Measurements from ENCODE around the gene ARSA. TPM values are rescaled to one million over a fixed set of nuclear protein-coding genes. Genes with fewer than 3 reads are reported as not detected.
"Not testable (repeated sequence)": the region's sequence is repeated elsewhere in the genome, so short reads cannot be mapped to it uniquely, and the experiment has no call there.

The ARSA gene
- total and polyA plus RNA-seq, 2 donors (not counting 3 experiments of a cell fraction or from before 2014, with no cell fraction given) = 22.3 to 33.6 TPM

GRCh38 chr22:50608996-50609395 lies 19.0 kb downstream of the ARSA start:
- Histone ChIP-seq H3K9me3 (replicated peaks; ENCODE audit: control insufficient read depth, insufficient read depth, low read length) (no peaks in the 10 kb centered on the region), H3K27me3 (ENCODE audit: control insufficient read depth in 2 of 2, insufficient read depth in 2 of 2, low read length in 2 of 2) (peaks cover 7 to 13% of the 10 kb centered on the region in 2 experiments), H3K4me1 (ENCODE audit: control insufficient read depth, extremely low read depth, insufficient read depth, low read length) (no peaks in the 10 kb centered on the region), H3K79me2 (ENCODE audit: control insufficient read depth, insufficient read depth, low read length) (no peaks in the 10 kb centered on the region), H3K36me3 (ENCODE audit: control insufficient read depth in 2 of 2, extremely low read depth in 1 of 2, insufficient read depth in 2 of 2, low read length in 2 of 2) (no peaks in the 10 kb centered on the region), H2AFZ (ENCODE audit: low read depth, low read length) (no peak overlapping the region), H3K27ac (ENCODE audit: insufficient read depth, low read depth, low read length) (no peak overlapping the region), H3K4me2 (ENCODE audit: insufficient read depth, low read length) (no peak overlapping the region), H3K4me3 (replicated peaks in 1 of 3; ENCODE audit: insufficient read depth in 1 of 3, low read depth in 1 of 3, low read length in 3 of 3) (no peak overlapping the region), H3K9me1 (replicated peaks; ENCODE audit: control insufficient read depth, extremely low read depth, insufficient read depth, low read length) (no peaks in the 10 kb centered on the region), H3K9ac (replicated peaks; ENCODE audit: extremely low read depth, insufficient read depth, low read length) (no peak overlapping the region), H4K20me1 (replicated peaks; ENCODE audit: control insufficient read depth, extremely low read depth, insufficient read depth, low read length) (no peaks in the 10 kb centered on the region)
- no peak for FAIRE-seq
- ChIA-PET CTCF (interaction anchor here (3.0 kb wide), 1 partner anchor 12 kb away, joined by 18 read pairs; no protein-coding TSS in a partner anchor), POLR2A (no interaction called here)
- dilution Hi-C loops (cut with MboI; ENCODE audit: extremely low pct_ligation_motif_present, low sequenced_read_pairs) (no loop called here), intact Hi-C loops (cut with micrococcal nuclease) (no loop called here)
- no TSS peak for BruUV-seq (replicated peaks)
- TF ChIP-seq CTCF (IDR thresholded peaks at IDR 0.05; ENCODE audit: extremely low read depth in 1 of 2, insufficient read depth in 1 of 2, low read depth in 1 of 2, low read length in 2 of 2) = no peak
- TF ChIP-seq FOS (IDR thresholded peaks at IDR 0.05; ENCODE audit: borderline replicate concordance, insufficient read depth, low read length) = no peak
- no peak for TF ChIP-seq EZH2 (IDR thresholded peaks at IDR 0.05; ENCODE audit: borderline replicate concordance, low read depth, low read length, severe bottlenecking)
- no peak for TF ChIP-seq POLR2AphosphoS5 (IDR thresholded peaks at IDR 0.05; ENCODE audit: insufficient read depth, low read depth, low read length)
- no peak for TF ChIP-seq MYC (IDR thresholded peaks at IDR 0.05; ENCODE audit: low read depth, low read length)
- TF ChIP-seq MAX (IDR thresholded peaks at IDR 0.05; ENCODE audit: insufficient read depth, insufficient read length) = no peak
- no peak for TF ChIP-seq JUN (IDR thresholded peaks at IDR 0.05; ENCODE audit: borderline replicate concordance, insufficient read depth, insufficient read length, low read depth)
- TF ChIP-seq GATA2 (IDR thresholded peaks at IDR 0.05; ENCODE audit: insufficient read depth, insufficient read length, low read depth, low read length) = no peak
- no peak for TF ChIP-seq POLR2A (IDR thresholded peaks at IDR 0.05; ENCODE audit: low read depth, low read length)
- no peak for DNase-seq (ENCODE audit: low read depth, low spot score)

- intact Hi-C loops (cut with micrococcal nuclease); POLR2A ChIA-PET; FAIRE-seq; H3K4me2 ChIP-seq (ENCODE audit: insufficient read depth, low read length); H3K9ac ChIP-seq (replicated peaks; ENCODE audit: extremely low read depth, insufficient read depth, low read length); BruUV-seq (replicated peaks); H3K79me2 ChIP-seq (ENCODE audit: control insufficient read depth, insufficient read depth, low read length); H3K4me1 ChIP-seq (ENCODE audit: control insufficient read depth, extremely low read depth, insufficient read depth, low read length); H4K20me1 ChIP-seq (replicated peaks; ENCODE audit: control insufficient read depth, extremely low read depth, insufficient read depth, low read length); dilution Hi-C loops (cut with MboI; ENCODE audit: extremely low pct_ligation_motif_present, low sequenced_read_pairs); DNase-seq (ENCODE audit: low read depth, low spot score); H3K9me1 ChIP-seq (replicated peaks; ENCODE audit: control insufficient read depth, extremely low read depth, insufficient read depth, low read length); H3K9me3 ChIP-seq (replicated peaks; ENCODE audit: control insufficient read depth, insufficient read depth, low read length); H3K27ac ChIP-seq (ENCODE audit: insufficient read depth, low read depth, low read length); H3K4me3 ChIP-seq (replicated peaks in 1 of 3; ENCODE audit: insufficient read depth in 1 of 3, low read depth in 1 of 3, low read length in 3 of 3); H3K36me3 ChIP-seq (ENCODE audit: control insufficient read depth in 2 of 2, extremely low read depth in 1 of 2, insufficient read depth in 2 of 2, low read length in 2 of 2); H2AFZ ChIP-seq (ENCODE audit: low read depth, low read length): not testable (repeated sequence)
- CTCF ChIA-PET = interaction anchor here (3.0 kb wide), 1 partner anchor 13 kb away, joined by 18 read pairs; no protein-coding TSS in a partner anchor
- H3K27me3 ChIP-seq (ENCODE audit: control insufficient read depth in 2 of 2, insufficient read depth in 2 of 2, low read length in 2 of 2) = peaks cover 12 to 20% of the 10 kb centered on the region in 2 experiments
Measured at GRCh38 chr22:50608058-50608840, 19.7 kb downstream of the ARSA start.
